HG02763 (cell line): ENCODE measurements around the gene NPHP1.
A peak's percentile ranks its signal among the peaks of the same experiment; 100 is the strongest.
"Not testable (repeated sequence)": the region's sequence is repeated elsewhere in the genome, so short reads cannot be mapped to it uniquely, and the experiment has no call there.

ENCODE experiments used
- ATAC-seq: cut with Tn5 transposase; IDR thresholded peaks from one replicate; pipeline ENCODE4 v1.9.1; 2021; ENCODE audit warnings: mild to moderate bottlenecking, moderate library complexity; ENCODE audit not compliant: unreplicated experiment

NPHP1 gene

DNA sequence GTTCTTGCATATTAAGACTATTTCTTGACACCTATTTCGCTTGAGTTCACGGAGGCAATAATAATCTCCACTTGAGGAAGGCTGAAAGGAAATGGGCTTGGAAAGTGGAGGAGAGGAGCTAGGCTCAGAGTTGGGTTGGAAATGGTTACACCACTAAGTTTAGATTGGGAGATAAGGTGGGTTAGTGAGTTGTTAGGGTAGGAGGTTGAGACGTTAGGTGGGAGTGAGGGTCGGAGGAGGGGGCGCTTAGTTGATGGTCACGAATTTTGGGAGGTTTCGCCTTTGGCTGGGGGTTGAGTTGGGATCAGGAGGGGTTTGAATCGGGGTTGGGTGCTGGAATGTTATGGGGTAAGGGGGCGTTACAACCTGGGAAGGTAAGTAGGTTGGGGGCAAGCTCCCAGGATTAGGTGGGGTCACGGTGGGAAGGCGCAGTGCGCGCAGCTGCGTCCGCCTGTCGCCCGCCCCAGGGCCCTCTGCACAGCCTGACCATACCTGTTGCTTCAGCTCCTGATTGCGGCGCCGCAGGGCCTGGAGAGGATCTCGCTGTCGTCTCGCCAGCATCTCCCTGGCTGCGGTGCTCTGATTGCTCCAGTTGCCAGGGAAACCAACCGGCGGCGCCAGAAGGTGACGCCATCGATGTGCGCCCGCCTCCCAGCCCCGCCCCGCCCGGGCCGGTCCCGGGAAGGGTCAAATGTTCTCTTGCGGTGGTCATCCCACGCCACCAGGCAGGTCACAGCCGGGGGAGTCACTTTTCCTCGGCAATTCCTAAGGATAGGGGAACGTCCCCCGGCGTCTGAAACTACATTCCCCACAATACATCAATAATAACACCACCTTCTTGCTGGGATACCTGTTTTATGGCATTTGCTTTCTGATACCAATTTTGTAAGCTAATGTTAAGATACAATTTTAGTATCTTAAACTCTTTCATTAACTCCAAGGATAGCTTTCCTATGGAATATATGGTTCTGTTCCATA, at the start of gene NPHP1:
TSS of gene NPHP1 (minus strand) at position 606 of the 978 bp plus-strand sequence. CDS start at position 561, 45 bp downstream.
- peak; percentile 93 for ATAC-seq

DNA sequence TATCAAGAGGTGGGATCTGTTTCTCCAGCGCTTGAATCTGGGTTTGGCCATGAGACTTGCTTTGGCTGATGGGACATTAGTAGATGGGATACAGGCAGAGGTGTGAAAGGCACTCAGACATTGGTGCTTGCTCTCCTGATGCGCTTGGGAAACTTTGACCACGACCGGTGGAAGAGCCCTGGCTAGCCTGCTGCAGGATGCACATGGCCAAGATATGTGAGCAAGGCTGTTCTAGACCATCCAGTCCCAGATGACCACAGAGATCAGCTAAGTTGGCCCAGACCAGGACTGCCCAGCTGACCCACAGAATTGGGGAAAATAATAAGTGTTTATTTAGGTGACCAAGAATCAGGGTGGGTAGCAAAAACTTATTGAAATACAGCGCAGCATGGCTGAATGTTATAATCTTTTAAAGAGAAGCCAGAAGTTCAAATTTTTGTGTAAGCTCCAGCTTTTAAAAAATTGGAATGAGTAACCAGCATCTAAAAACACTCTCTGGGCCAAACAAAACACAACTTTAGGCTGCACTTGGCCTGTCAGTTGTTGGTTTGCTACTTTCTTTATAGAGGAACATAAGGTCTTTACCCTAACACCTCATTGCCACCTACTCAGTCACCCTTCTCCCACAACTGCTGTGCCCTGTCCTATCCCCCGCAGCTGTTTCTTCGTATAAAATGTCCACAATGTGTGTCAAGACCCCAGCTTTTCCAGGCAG, 43.4 kb upstream of the NPHP1 start:
- ATAC-seq, result not testable (repeated sequence)

DNA sequence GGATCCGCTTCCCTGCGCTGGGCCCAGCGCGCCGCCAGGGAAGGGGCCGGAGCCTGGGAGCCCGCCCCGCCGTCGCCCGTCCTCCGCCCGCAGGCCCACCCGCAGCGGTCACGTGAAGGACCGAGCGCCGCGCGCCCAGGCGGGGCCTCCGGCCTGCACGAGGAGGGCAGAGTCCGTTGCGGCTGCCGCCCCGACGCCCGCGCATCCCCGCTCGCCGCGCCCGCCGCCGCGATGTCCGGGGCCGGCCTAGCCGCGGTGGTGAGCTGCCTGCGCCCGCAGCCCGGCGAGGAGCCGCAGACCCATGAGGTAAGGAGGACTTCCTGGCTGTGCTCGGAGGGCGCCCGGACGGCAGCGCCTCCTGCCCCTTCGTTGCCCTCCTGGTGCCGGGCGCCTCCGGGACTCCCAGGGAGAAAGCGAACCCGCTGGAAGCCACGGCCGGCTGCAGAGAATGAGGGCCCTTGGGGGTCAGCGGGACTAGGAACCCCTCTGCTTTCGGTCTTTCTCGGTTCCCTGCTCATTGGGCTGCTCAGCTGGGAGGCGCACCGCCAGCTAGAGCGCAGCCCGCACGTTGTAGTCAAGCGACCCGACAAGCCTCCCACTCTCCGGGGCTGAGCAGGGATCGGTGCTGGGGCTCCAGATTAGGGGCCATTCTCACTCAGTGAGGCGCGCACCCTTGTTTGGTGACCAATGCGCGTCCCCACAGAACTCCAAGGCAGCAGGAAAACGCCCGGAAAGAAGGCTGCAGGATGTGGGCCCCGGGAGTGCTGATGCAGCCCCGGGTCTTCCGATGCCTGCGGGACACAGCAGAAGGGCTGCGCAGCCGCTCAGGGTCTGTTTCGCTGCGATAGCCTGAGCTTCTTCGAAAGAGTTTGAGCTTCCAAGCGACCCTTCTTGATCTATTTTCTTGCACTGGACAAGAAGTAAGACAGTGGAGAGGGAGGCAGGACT, 40.9 kb upstream of the NPHP1 start:
- not testable (repeated sequence) for ATAC-seq

DNA sequence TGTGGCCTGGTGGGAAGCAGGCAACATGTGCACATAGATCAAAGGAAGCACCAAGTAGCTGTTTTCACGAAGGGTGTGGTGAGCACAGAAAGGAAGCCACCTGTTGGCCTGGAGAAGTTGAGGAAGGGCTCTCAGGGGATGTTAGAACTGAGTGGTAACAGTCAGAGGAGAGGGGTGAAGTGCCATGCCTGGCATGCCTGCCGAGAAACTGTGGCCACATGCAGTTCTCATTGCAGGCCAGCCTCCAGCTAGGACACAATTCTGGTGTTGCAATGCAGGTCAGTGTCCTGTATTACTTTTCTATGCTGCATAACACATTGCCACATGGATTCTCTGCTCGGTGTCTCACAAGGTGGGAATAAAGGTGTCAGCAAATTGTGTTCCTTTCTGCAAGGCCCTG, 38.5 kb upstream of the NPHP1 start:
- not testable (repeated sequence) for ATAC-seq

DNA sequence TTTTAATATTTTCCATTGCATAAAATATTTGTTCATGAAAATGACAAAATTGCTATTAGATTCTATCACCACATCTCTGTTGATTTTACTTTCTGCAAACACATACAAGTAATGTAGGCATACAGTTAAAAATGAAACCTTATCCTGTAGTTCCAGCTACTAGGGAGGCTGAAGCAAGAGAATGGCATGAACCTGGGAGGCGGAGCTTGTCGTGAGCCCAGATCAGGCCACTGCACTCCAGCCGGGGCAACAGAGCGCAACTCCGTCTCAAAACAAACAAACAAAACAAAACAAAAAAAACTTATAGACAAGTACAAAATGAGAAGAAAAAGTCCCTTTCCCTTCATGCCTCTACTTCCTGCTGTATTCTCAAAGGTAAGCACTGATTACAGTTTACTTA, 29.7 kb upstream of the NPHP1 start:
- not testable (repeated sequence) for ATAC-seq

GRCh38 chr2:110229886-110230285, 25.1 kb upstream of the NPHP1 start:
- ATAC-seq, result not testable (repeated sequence)

GRCh38 chr2:110222626-110223025, 17.8 kb upstream of the NPHP1 start:
- ATAC-seq, result not testable (repeated sequence)

DNA sequence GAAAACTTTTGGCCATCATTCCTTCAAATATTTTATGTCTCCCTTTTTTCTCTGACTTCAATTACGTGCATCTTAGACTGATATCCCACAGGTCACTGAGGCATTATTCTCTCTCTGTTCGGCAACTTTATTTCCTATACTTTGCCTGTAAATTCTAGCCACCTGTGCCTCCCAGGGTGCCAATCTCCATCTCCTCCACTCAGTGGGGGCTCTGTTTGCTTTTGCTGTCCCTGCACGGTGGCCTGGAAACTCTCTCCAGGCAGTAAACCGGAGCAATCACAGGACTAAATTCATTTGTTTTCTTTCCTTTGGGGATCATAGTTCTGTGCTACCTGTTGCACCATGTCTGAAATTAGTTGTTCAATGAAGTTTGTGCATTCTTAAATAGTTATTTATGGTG, 17.1 kb upstream of the NPHP1 start:
- ATAC-seq, result no peak

DNA sequence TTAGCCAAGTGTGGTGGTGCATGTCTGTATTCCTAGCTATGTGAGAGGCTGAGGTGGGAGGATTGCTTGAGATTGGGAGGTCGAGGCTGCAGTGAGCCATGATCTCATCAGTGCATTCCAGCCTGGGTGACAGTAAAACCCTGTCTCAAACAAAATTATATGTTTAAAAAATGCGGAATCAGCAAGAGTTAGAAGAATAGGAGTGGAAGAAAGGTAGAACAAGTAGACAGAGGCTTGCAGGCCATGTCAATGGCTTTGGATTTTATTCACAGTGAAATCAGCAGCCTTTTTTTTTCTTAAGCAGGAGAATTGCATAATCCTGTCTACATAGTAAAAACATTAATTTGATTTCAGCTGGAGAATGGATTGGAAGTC, 15.4 kb upstream of the NPHP1 start:
- no peak for ATAC-seq

DNA sequence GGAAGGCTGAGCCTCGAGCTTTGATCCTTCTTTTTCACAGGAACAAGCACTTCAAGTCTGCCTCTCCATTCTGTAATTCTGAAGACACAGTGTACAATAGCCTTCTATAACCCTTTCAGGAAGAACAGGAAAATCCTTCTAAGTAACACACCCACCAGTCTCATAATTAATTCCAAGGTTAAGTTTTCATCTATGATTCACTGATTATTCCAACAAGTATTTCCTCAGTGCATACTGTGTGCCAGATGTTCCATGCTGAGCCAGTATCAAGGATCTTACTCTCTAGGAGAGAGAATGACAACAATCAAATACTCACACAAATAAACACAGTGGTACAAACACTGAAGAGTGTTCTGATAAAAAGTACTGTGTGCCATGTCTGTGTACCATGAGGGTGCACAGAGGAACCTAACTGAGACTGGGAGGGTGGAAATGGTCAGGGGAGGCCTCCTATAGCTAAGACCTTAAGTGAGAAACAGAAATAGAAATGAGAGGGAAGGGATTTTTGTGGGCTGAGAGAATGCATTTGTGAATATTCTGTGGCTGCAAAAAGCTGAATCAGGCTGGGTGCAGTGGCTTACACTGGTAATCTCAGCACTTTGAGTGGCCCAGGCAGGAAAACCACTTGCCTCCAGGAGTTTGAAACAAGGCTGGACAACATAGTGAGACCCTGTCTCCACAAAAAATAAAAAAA, 14.8 kb upstream of the NPHP1 start:
- ATAC-seq, result no peak

- not testable (repeated sequence) for ATAC-seq
Measured at GRCh38 chr2:110218889-110219288, 14.1 kb upstream of the NPHP1 start.

DNA sequence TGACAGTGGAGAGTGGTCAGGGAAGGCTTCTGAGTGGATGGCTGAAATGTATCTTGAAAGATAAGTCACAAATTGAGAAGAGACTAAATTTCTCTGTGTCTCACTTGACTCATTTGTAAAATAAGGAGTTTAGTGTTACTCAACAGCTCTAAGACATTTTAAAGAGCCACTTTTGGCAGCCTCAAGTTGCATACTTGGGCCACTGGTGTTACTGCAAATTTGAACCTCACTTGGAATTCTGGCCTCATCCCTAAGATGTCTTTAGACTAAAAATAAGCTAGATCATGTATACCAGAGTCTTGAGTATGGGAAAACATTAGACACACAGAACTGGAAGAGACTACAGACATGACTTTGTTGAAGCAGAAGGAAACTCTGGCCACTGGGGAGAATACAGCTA, 12.0 kb upstream of the NPHP1 start:
- no peak for ATAC-seq

DNA sequence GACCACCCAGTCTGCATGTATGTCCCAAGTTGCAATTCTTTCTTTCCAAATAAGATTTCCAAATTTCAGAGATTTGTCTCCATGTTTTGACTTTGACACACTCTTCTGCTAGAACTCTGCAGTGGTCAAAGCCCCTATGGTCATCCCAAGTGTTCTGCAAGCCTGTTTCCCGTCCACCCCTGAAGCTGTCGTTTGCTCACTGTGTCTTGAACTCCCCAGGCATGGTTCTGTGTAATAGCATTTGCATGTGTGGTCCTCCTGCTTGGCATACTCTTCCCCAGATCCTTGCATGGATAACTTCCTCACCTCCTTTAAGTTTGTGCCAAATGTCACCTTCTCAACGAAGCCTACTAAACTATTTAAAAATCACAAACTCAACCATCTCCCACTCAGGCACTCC, 11.4 kb upstream of the NPHP1 start:
- no peak for ATAC-seq

- ATAC-seq, result no peak
Measured at GRCh38 chr2:110215566-110216158, 10.8 kb upstream of the NPHP1 start.

GRCh38 chr2:110215091-110215490, 10.3 kb upstream of the NPHP1 start:
- ATAC-seq, result no peak

DNA sequence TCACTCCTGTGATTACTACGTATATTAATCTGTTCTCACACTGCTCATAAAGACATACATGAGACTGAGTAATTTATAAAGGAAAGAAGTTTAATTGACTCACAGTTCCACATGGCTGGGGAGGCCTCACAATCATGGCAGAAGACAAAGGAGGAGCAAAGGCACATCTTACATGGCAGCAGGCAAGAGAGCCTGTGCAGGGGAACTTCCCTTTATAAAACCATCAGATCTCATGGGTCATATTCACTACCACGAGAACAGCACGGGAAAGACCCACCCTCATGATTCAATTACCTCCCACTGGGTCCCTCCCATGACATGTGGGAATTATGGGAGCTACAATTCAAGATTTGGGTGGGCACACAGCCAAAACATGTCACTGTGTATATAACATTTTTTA, 8.7 kb upstream of the NPHP1 start:
- ATAC-seq, result not testable (repeated sequence)

DNA sequence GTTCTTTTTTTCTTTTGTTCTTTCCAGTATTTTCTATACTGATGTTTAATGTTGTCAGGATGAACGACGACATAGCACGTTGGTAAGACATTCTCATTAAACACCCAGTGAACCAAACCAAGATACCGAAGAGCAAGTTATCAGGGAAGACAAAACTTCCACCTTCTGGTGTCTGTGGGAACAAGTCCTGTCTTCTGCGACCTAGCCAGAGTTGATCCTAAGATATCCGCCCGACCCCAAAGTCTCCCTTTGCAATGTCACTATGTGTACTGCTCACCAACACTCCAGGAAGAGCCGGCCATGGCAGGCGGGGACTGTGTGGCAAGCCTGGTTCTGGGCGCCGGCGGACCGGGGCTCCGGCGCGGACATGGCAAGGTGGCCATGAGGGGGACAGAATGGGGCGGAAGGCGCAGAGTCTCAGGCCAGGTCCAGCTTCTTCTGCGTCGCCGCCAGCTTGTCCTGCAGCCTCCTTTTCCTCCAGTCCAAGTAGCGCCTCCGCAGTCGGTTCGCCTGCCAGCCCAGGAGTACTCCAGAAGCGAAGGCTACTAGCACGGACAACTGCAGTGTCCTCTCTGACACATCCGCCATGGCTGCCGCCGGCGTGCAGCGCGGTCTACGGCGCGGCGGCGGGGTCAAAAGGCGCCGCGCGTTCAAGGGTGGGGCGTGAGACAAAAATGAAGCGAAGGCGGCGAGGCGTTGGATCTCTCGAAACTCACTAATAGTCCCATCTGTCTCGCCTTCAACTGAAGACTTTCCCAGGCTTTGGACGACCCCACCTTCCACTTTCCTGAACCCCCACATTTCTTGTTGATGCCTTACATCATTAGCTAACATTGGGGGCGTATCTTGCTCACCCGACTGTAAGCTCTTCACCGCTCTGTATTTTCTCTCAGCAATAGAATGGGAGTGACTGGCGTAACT, 7.4 kb upstream of the NPHP1 start, which contains the start of gene MTLN:
TSS of gene MTLN (minus strand) at position 610 of the 921 bp plus-strand sequence. CDS start at position 588, 22 bp downstream.
- peak; percentile 88 for ATAC-seq

DNA sequence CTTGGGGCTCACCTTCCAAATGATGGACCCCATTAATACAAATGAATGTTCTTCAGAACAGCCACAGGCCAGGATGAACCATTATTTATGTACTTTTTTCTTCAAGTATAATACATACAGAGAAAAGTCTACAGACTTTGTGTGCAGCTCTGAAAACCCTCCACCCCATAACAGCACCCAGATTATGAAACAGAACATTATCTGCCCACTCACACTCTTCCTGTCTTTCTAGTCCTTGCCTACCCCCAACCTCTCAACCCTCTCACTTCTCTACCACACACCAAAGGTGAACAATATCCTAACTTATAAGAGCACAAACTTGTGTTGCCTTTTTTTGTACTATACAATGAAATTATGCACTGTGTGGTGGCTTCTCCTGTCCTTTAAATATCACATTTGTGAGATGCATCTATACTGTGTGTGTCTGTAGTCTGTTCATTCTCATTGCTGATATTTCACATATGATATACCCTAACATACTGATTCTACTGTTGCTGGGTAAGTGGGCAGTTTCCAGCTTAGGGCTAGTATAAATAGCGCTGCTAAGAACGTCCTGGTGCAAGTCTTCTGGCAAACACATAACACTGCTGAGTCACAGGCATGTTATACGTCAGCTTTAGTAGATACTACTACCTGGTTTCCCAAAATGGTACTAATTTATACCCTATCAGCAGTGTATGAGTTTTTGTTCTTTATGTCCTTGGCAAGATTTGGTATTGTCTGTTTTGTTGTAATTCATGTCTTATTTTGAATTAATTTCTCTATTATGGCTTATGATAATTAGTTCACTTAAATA, 1.0 kb upstream of the NPHP1 start:
- no peak for ATAC-seq
